Thoracic aorta (tissue), 2 donors: Measurements from ENCODE around the gene CELSR2. TPM values are rescaled to one million over a fixed set of nuclear protein-coding genes. Genes with fewer than 3 reads are reported as not detected.

Source experiments
- ATAC-seq: fragments of 150-250 bp; one replicate; pipeline ENCODE4 v1.8.0; 2017; ENCODE audit warnings: low read depth; ENCODE audit not compliant: insufficient number of reproducible peaks, low FRiP score
- DNase-seq: peaks from one replicate; pipeline ENCODE4 v3.0.0-alpha.2; 2020; ENCODE audit warnings: low spot score
- H3K27ac ChIP-seq, 2 donors: fragments of 200-600 bp; sonication (generic); 1 replicate in 1 of 2; 2 replicates in 1 of 2; pipeline ENCODE4 v1.5.1; 2016; ENCODE audit warnings: mild to moderate bottlenecking in 2 of 2, moderate library complexity in 2 of 2
- H3K27me3 ChIP-seq: fragments of 200-600 bp; sonication (generic); replicated peaks from 2 replicates; pipeline ENCODE4 v1.6.0; 2016; ENCODE audit warnings: mild to moderate bottlenecking; ENCODE audit not compliant: insufficient read depth
- H3K36me3 ChIP-seq: fragments of 200-600 bp; sonication (generic); one replicate; pipeline ENCODE4 v1.5.1; 2016
- H3K4me1 ChIP-seq, 2 donors: fragments of 200-600 bp; sonication (generic); 1 replicate in 1 of 2; 2 replicates in 1 of 2; pipeline versions ENCODE4 v1.5.1 to v1.6.0; 2016; ENCODE audit warnings: low read depth in 2 of 2, mild to moderate bottlenecking in 1 of 2; ENCODE audit not compliant: control insufficient read depth in 1 of 2
- H3K4me3 ChIP-seq: fragments of 200-600 bp; sonication (generic); 2 replicates; pipeline ENCODE4 v1.5.1; 2016; ENCODE audit warnings: mild to moderate bottlenecking
- H3K9me3 ChIP-seq: fragments of 200-600 bp; sonication (generic); 2 replicates; pipeline ENCODE4 v1.5.1; 2016
- total RNA-seq, 2 donors: library from RNA; depleted of rRNA; stranded (reverse); fragments of >200 nt; gene quantifications; one replicate each; pipeline versions ENCODE4 v1.1.0 to v1.2.3, GENCODE V29; 2016
- TF ChIP-seq, protein P1 (sequence below): fragments of 200-600 bp; sonication (generic); IDR thresholded peaks from one replicate; pipeline ENCODE4 v1.5.1; 2019; ENCODE audit warnings: antibody characterized with exemption

CELSR2 gene
- total RNA-seq, 2 donors from 2014 or later: 4.0 to 10.0 TPM

DNA sequence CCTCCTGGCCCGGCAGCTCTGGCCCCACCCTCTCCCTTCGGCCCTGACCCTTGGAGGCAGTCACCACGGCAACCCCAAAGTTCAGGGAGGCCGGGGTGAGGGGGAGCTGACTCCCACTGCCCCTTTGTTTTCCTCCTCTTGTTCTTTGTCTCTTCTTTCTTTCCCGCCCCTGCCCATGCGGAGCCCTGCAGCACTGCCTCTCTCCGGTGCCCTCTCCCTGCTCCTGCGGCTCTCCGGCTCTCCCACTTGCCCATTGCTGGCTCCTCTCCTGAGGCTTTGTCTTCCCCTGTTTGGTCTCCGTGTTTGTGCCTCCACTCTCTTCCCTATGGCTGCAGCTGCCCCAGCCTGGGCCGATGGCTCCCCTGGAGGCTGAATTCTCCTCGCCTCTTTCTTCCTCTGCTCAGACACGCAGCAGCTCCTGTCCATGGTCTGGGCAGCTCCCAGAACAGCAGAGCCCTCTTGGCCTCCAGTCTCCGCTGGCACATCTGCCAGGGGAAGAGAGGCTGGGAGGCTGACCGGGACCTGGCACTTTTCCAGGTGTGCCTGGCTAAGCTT, 5.8 kb downstream of the CELSR2 start:
- H3K27me3 ChIP-seq: no peaks in the 10 kb centered on the region
- H3K4me1 ChIP-seq: peaks cover 5 to 22% of the 10 kb centered on the region in 2 donors
- no peak for DNase-seq
- no peak overlapping the region for H3K27ac ChIP-seq
- H3K9me3 ChIP-seq: no peaks in the 10 kb centered on the region
- no peak for ATAC-seq
- TF ChIP-seq, protein P1, sequence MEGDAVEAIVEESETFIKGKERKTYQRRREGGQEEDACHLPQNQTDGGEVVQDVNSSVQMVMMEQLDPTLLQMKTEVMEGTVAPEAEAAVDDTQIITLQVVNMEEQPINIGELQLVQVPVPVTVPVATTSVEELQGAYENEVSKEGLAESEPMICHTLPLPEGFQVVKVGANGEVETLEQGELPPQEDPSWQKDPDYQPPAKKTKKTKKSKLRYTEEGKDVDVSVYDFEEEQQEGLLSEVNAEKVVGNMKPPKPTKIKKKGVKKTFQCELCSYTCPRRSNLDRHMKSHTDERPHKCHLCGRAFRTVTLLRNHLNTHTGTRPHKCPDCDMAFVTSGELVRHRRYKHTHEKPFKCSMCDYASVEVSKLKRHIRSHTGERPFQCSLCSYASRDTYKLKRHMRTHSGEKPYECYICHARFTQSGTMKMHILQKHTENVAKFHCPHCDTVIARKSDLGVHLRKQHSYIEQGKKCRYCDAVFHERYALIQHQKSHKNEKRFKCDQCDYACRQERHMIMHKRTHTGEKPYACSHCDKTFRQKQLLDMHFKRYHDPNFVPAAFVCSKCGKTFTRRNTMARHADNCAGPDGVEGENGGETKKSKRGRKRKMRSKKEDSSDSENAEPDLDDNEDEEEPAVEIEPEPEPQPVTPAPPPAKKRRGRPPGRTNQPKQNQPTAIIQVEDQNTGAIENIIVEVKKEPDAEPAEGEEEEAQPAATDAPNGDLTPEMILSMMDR: no peak
- no peak overlapping the region for H3K4me3 ChIP-seq
- H3K36me3 ChIP-seq: no peaks in the 10 kb centered on the region

DNA sequence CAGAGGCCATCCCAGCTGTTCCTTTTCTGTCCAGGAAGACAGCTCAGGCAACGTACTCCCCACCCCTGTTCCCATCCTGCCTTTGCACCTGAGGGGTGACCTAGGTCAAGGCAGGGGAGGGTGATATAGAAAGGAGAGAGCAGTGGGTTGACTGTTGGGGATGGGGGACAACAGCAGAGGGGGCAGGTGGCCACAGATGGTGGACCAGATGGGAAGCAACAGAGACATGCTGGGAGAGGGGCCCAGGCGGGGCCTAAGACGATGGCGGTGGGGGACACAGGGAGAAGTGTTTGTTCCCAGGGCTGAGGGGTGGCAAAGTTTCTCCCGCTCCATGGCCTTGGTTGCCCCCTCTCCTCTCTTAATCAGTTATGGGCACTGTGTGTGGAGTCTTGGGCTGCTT, 6.3 kb downstream of the CELSR2 start:
- H3K4me1 ChIP-seq: peaks cover 5 to 18% of the 10 kb centered on the region in 2 donors
- no peaks in the 10 kb centered on the region for H3K9me3 ChIP-seq
- H3K4me3 ChIP-seq: no peak overlapping the region
- DNase-seq (no peak), ATAC-seq (no peak)
- no peak overlapping the region for H3K27ac ChIP-seq
- TF ChIP-seq, protein P1: no peak
- no peaks in the 10 kb centered on the region for H3K27me3 ChIP-seq
- no peaks in the 10 kb centered on the region for H3K36me3 ChIP-seq

DNA sequence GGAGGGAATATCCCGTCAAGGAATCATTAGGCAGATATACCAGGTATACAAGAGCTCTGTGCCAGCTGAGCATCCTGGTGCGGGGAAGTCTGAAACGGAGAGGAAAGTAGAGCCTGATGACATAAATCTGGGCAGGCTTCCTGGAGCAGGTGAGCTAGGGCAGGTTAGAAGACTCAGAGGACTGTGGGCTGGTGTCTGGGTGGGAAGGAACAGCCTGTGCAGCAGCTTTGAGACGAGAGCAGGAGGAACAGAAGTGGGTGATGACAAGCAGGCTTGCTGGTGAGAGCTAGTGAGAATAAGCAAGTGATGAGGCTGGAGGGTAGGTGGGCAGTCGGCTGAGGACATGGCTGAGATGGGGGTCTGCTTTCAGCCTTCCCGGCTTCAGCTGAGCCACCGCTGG, 6.7 kb downstream of the CELSR2 start:
- Histone ChIP-seq H3K4me1 (peaks cover 5 to 18% of the 10 kb centered on the region in 2 donors), H3K27ac (no peak overlapping the region), H3K9me3 (no peaks in the 10 kb centered on the region), H3K4me3 (no peak overlapping the region), H3K36me3 (no peaks in the 10 kb centered on the region), H3K27me3 (no peaks in the 10 kb centered on the region)
- DNase-seq: no peak
- no peak for ATAC-seq
- TF ChIP-seq, protein P1: no peak

DNA sequence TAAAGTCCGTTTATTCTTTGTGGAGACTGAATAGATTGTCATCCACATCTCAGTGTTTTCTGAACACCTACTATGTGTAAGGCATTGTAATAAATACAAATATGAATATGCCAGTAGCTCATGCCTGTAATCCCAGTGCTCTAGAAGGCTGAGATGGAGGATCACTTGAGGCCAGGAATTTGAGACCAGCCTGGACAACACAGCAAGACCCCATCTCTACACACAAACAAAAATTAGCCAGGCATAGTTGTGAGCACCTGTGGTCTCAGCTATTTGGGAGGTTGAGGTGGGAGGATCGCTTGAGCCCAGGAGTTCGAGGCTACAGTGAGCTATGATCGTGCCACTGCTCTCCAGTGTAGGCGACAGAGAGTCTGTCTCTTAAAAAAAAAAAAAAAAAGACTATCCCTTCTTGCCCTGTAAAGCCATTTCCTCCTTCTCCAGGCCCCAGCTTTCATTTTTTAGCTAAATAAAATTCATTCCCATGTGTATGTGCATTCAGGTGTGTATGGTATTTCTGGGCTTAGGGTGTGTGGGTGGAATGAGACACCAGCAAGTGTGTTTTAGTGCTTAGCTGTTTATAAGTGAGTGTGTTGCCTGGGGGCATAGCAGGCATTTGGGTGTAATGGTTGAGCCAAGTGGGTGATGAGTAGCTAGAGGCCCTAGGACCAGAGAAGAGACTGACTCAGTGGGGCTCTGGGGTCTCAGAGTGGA, 7.8 kb downstream of the CELSR2 start:
- H3K27ac ChIP-seq: no peak overlapping the region
- H3K27me3 ChIP-seq: no peaks in the 10 kb centered on the region
- H3K9me3 ChIP-seq: no peaks in the 10 kb centered on the region
- no peak for DNase-seq
- H3K4me3 ChIP-seq: no peak overlapping the region
- no peak for ATAC-seq
- H3K36me3 ChIP-seq: no peaks in the 10 kb centered on the region
- TF ChIP-seq, protein P1: no peak
- peaks cover 5 to 18% of the 10 kb centered on the region in 2 donors for H3K4me1 ChIP-seq

DNA sequence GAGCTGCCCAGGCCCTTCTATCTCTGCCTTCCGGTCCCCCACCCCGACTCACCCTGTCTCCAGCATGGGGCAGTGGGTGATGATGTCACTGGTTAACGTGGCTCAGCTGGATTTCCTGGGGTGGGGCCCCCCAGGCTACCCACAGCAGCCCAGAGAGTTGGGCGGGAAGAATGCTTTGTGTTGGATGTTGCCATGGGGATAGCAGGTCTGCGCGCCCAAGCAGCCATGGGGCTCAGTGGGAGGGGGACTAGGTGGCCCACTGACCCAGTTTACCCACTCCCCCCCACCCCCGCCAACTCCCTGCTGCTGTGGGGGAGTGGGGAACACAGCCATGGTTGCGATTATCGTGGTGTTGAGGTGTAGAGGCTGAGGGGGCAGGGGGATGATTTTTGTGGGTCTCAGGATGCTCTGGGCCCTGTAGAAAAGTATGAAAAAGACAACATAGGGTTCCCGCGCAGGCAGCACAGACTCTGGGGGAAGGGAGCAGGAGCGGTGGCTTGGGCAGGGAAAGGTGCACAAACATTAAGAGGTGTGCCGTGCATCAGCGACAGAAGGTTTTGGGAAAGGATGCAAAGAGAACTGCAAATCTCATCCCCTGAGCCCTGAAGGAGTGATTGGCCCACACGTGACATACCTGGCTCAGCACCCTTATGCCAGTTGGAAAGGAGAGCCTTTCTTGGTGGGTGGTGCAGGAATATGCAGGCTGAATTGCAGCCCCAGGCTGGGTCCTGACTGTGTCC, 8.5 kb downstream of the CELSR2 start:
- no peak overlapping the region for H3K27ac ChIP-seq

More for the DNA sequence above, 8.5 kb downstream of the CELSR2 start:
- ATAC-seq (no peak), DNase-seq (no peak)
- TF ChIP-seq, protein P1: no peak
- Histone ChIP-seq H3K9me3 (no peaks in the 10 kb centered on the region), H3K27me3 (no peaks in the 10 kb centered on the region), H3K4me3 (no peak overlapping the region), H3K36me3 (no peaks in the 10 kb centered on the region), H3K4me1 (peaks cover 5 to 18% of the 10 kb centered on the region in 2 donors)
